Testis (tissue), 3 donors: Measurements from ENCODE around the gene YTHDF1. TPM values are rescaled to one million over a fixed set of nuclear protein-coding genes. Genes with fewer than 3 reads are reported as not detected.

Experiments used
- DNase-seq: peaks from one replicate; pipeline ENCODE4 v3.0.0-alpha.2; 2019
- H3K27ac ChIP-seq, 2 donors: fragments of 200-600 bp; sonication (generic); one replicate each; pipeline ENCODE4 v1.5.1; 2019
- H3K27me3 ChIP-seq: fragments of 200-600 bp; sonication (generic); one replicate; pipeline ENCODE4 v1.5.1; 2019
- H3K36me3 ChIP-seq: fragments of 200-600 bp; sonication (generic); one replicate; pipeline ENCODE4 v1.5.1; 2017; ENCODE audit warnings: low read depth; ENCODE audit errors: missing control alignments
- H3K4me1 ChIP-seq: fragments of 200-600 bp; sonication (generic); one replicate; pipeline ENCODE4 v1.5.1; 2019
- H3K4me3 ChIP-seq, 2 donors: fragments of 200-600 bp; sonication (generic); one replicate each; pipeline ENCODE4 v1.5.1; 2017 to 2019
- H3K9me3 ChIP-seq: fragments of 200-600 bp; sonication (generic); one replicate; pipeline ENCODE4 v1.5.1; 2017
- POLR2A ChIP-seq: fragments of 450-650 bp; IDR thresholded peaks from one replicate; pipeline ENCODE4 v1.6.1; 2017; ENCODE audit warnings: antibody characterized with exemption, mild to moderate bottlenecking, moderate library complexity
- WGBS, 2 donors: methylation state at CpG; one replicate each; pipeline ENCODE4 v1.1.5; 2018; 5-methylcytosine and 5-hydroxymethylcytosine counted together
- intact Hi-C: fragments of 100-400 bp; cut with DNase I; formaldehyde crosslinking; loops from one replicate; pipeline ENCODE4 v1.15.1; 2023; ENCODE audit warnings: low total_unique reads
- polyA plus RNA-seq: library from polyadenylated mRNA; stranded (reverse); fragments of 350-450 nt; fragmentation: Illumina TruSeq; extraction: RNeasy Lipid Tissue Mini Kit (QIAGEN cat#74804); gene quantifications from one replicate; pipeline ENCODE4 v1.2.3, GENCODE V29; 2014; ENCODE audit warnings: low read depth, low replicate concordance; ENCODE audit not compliant: insufficient read depth
- total RNA-seq, 2 donors: library from RNA; depleted of rRNA; stranded (reverse); fragments of >200 nt; gene quantifications; one replicate each; pipeline ENCODE4 v1.2.3, GENCODE V29; 2016
- TF ChIP-seq, protein P1 (sequence below), 3 experiments: fragments of 450-650 bp in 2 of 3; fragments of 200-600 bp in 1 of 3; sonication (generic) in 1 of 3; IDR thresholded peaks; one replicate each; pipeline ENCODE4 v1.5.1; 2016 to 2019; ENCODE audit warnings: antibody characterized with exemption in 3 of 3, mild to moderate bottlenecking in 2 of 3, moderate library complexity in 1 of 3

The YTHDF1 gene
- total and polyA plus RNA-seq, 3 donors from 2014 or later: 37.2 to 56.9 (median 55.7) TPM

GRCh38 chr20:63171991-63172390 lies 43.9 kb downstream of the YTHDF1 start:
- Histone ChIP-seq H3K9me3 (no peaks in the 10 kb centered on the region), H3K36me3 (no peaks in the 10 kb centered on the region), H3K27me3 (no peaks in the 10 kb centered on the region), H3K4me3 (no peak overlapping the region), H3K4me1 (no peaks in the 10 kb centered on the region), H3K27ac (no peak overlapping the region)
- DNase-seq: no peak
- intact Hi-C loops: no loop called here
- no peak for TF ChIP-seq POLR2A
- TF ChIP-seq, protein P1, sequence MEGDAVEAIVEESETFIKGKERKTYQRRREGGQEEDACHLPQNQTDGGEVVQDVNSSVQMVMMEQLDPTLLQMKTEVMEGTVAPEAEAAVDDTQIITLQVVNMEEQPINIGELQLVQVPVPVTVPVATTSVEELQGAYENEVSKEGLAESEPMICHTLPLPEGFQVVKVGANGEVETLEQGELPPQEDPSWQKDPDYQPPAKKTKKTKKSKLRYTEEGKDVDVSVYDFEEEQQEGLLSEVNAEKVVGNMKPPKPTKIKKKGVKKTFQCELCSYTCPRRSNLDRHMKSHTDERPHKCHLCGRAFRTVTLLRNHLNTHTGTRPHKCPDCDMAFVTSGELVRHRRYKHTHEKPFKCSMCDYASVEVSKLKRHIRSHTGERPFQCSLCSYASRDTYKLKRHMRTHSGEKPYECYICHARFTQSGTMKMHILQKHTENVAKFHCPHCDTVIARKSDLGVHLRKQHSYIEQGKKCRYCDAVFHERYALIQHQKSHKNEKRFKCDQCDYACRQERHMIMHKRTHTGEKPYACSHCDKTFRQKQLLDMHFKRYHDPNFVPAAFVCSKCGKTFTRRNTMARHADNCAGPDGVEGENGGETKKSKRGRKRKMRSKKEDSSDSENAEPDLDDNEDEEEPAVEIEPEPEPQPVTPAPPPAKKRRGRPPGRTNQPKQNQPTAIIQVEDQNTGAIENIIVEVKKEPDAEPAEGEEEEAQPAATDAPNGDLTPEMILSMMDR (IDR thresholded peaks at IDR 0.05): no peak
- WGBS, 2 donors: 84 to 86% methylated on average over 5 of the region's 5 CpGs

DNA sequence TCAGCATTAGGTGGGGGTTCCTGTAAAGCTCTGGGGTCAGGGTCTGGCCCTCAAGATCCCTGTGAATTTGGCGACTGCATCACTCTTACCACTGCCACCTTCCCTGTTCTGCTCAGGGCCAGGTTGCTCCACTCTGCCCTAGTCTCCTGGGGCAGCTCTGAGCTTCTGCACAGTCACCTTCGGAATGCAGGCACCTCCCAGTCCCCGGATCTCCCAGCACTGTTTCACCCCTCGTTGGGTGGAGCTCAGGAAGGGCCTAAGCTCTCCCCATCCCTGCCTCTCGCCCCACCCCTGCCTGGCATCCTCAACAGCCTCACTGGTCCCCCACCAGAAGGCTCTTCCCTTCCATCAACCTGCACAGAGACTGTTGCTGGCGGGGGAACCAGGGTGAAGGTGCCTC lies 46.2 kb downstream of the YTHDF1 start:
- H3K27me3 ChIP-seq: no peaks in the 10 kb centered on the region
- no peak overlapping the region for H3K27ac ChIP-seq
- 57 to 65% methylated on average over 5 to 6 of the region's 6 CpGs for WGBS, 2 donors
- no peaks in the 10 kb centered on the region for H3K4me1 ChIP-seq
- no peak overlapping the region for H3K4me3 ChIP-seq
- no peaks in the 10 kb centered on the region for H3K9me3 ChIP-seq
- no peak for TF ChIP-seq POLR2A
- intact Hi-C loops: no loop called here
- H3K36me3 ChIP-seq: no peaks in the 10 kb centered on the region
- DNase-seq: no peak

- TF ChIP-seq POLR2A: no peak
- TF ChIP-seq, protein P1 (IDR thresholded peaks at IDR 0.05): no peak
- H3K27ac ChIP-seq: no peak overlapping the region
- intact Hi-C loops: no loop called here
- no peaks in the 10 kb centered on the region for H3K27me3 ChIP-seq
- H3K4me1 ChIP-seq: no peaks in the 10 kb centered on the region
- H3K36me3 ChIP-seq: no peaks in the 10 kb centered on the region
- DNase-seq: no peak
- H3K4me3 ChIP-seq: no peak overlapping the region
- WGBS, 2 donors: 75 to 82% methylated on average over 4 to 11 of the region's 12 CpGs
- no peaks in the 10 kb centered on the region for H3K9me3 ChIP-seq
Observed at GRCh38 chr20:63168861-63169260, 47.1 kb downstream of the YTHDF1 start.

- intact Hi-C loops: no loop called here
- no peaks in the 10 kb centered on the region for H3K27me3 ChIP-seq
- H3K27ac ChIP-seq: no peak overlapping the region
- no peaks in the 10 kb centered on the region for H3K9me3 ChIP-seq
- TF ChIP-seq, protein P1 (IDR thresholded peaks at IDR 0.05): no peak
- no peak for TF ChIP-seq POLR2A
- H3K36me3 ChIP-seq: no peaks in the 10 kb centered on the region
- no peak overlapping the region for H3K4me3 ChIP-seq
- DNase-seq: no peak
- 84% methylated on average over 23 of the region's 23 CpGs; no CpG with 5 or more reads in 1 of the 2 donors for WGBS, 2 donors
- H3K4me1 ChIP-seq: no peaks in the 10 kb centered on the region
Observed at GRCh38 chr20:63167918-63168520, 47.9 kb downstream of the YTHDF1 start.

DNA sequence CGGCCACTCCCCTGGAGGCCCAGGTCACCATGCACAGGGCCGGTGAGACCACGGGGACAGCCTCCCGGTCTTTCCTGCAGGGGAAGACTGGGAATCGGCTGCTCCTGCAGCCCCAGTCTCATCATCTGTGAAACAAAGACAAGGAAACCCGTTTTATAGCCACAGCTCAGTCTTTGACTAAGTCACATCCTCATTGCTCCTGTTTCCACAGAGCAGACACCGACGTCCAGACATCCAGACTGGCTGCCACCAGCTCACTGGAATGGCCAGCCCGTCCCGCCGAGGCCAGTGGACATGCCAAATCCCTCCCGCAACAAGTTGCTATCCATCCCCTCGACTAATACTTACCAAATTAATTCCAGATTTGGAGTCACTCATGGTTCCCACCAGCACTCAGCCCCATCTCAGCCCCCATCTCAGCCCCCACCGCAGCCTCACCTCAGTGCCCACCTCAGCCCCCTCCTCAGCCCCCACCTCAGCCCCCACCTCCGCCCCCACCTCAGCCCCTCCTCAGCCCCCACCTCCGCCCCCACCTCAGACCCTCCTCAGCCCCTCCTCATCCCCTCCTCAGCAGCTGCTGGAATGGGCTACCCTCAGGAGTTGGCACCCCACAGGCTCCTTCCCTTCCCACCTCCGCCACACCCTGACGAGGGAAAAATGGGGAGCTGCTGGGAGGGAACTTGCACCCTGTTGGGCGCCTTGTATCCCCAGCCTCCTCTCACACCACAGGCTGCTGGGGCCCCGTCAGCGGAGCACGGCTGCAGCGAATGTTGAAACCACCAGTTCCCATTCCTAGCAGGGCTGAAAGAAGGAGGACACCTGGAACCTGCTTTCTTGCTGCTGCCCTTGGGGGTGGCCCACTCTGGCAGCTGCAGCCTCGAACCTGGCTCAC lies 48.7 kb downstream of the YTHDF1 start:
- no peaks in the 10 kb centered on the region for H3K9me3 ChIP-seq
- WGBS, 2 donors: 66 to 75% methylated on average over 16 to 24 of the region's 24 CpGs
- DNase-seq: no peak
- no peaks in the 10 kb centered on the region for H3K4me1 ChIP-seq
- H3K36me3 ChIP-seq: no peaks in the 10 kb centered on the region
- intact Hi-C loops: no loop called here
- no peak for TF ChIP-seq POLR2A
- TF ChIP-seq, protein P1 (IDR thresholded peaks at IDR 0.05): no peak
- H3K27me3 ChIP-seq: no peaks in the 10 kb centered on the region
- no peak overlapping the region for H3K27ac ChIP-seq
- no peak overlapping the region for H3K4me3 ChIP-seq
